ENCODE results near the gene VPS35L. TPM values are rescaled to one million over a fixed set of nuclear protein-coding genes. Genes with fewer than 3 reads are reported as not detected.

VPS35L gene
- total RNA-seq = 23.8 TPM
- long read RNA-seq, transcript VPS35L-203 (31 exons, 3,855 nt) = major isoform, 32 of 44 reads
- long read RNA-seq, partial matches to known transcripts = 9 of 44 reads
- long read RNA-seq, other reads (novel, unspliced or antisense) = 3 of 44 reads

- DNase-seq = peak; percentile 98
- H3K9me3 ChIP-seq (replicated peaks) = no peaks in the 10 kb centered on the region
- peak within 1 kb of the TSS; percentile 93 for H3K27ac ChIP-seq (replicated peaks)
- no peaks in the 10 kb centered on the region for H3K27me3 ChIP-seq (ENCODE audit: low read depth)
- peaks cover 16% of the 10 kb centered on the region for H3K36me3 ChIP-seq
- H3K4me1 ChIP-seq = peaks cover 19% of the 10 kb centered on the region
- peak; percentile 81 for TF ChIP-seq CTCF (IDR thresholded peaks at IDR 0.05; ENCODE audit: borderline replicate concordance)
- H3K4me3 ChIP-seq = peak within 1 kb of the TSS; percentile 75
- intact Hi-C loops (cut with micrococcal nuclease) = no loop called here
These were observed at the start of gene VPS35L for GRCh38 chr16:19555186-19555937. TSS of gene VPS35L (plus strand) at chr16:19555703. CDS start at chr16:19555730, 27 bp downstream.

GRCh38 chr16:19506965-19507364, 48.5 kb upstream of the VPS35L start:
- H3K4me3 ChIP-seq = no peak overlapping the region
- intact Hi-C loops (cut with micrococcal nuclease) = loop anchor here (10.0 kb wide), 1 partner anchor 422 kb away; no protein-coding TSS in a partner anchor
- peaks cover 73% of the 10 kb centered on the region for H3K36me3 ChIP-seq

GRCh38 chr16:19507867-19508266, 47.6 kb upstream of the VPS35L start:
- intact Hi-C loops (cut with micrococcal nuclease) = loop anchor here (10.0 kb wide), 1 partner anchor 423 kb away; no protein-coding TSS in a partner anchor
- peaks cover 64% of the 10 kb centered on the region for H3K36me3 ChIP-seq

More at GRCh38 chr16:19506965-19507364, 48.5 kb upstream of the VPS35L start:
- H3K9me3 ChIP-seq (replicated peaks) = no peaks in the 10 kb centered on the region
- TF ChIP-seq CTCF (IDR thresholded peaks at IDR 0.05; ENCODE audit: borderline replicate concordance) = no peak
- DNase-seq = no peak
- H3K27me3 ChIP-seq (ENCODE audit: low read depth) = no peaks in the 10 kb centered on the region
- no peak overlapping the region for H3K27ac ChIP-seq (replicated peaks)
- peaks cover 9% of the 10 kb centered on the region for H3K4me1 ChIP-seq

GRCh38 chr16:19512297-19512696, 43.2 kb upstream of the VPS35L start:
- intact Hi-C loops (cut with micrococcal nuclease) = no loop called here
- DNase-seq = no peak
- H3K36me3 ChIP-seq = peaks cover 61% of the 10 kb centered on the region
- H3K4me1 ChIP-seq = peaks cover 7% of the 10 kb centered on the region
- no peaks in the 10 kb centered on the region for H3K9me3 ChIP-seq (replicated peaks)
- no peak overlapping the region for H3K4me3 ChIP-seq
- H3K27ac ChIP-seq (replicated peaks) = no peak overlapping the region
- no peak for TF ChIP-seq CTCF (IDR thresholded peaks at IDR 0.05; ENCODE audit: borderline replicate concordance)
- H3K27me3 ChIP-seq (ENCODE audit: low read depth) = no peaks in the 10 kb centered on the region

More at GRCh38 chr16:19507867-19508266, 47.6 kb upstream of the VPS35L start:
- Histone ChIP-seq H3K4me1 (peaks cover 9% of the 10 kb centered on the region), H3K27ac (replicated peaks) (no peak overlapping the region), H3K4me3 (no peak overlapping the region), H3K27me3 (ENCODE audit: low read depth) (no peaks in the 10 kb centered on the region), H3K9me3 (replicated peaks) (no peaks in the 10 kb centered on the region)
- TF ChIP-seq CTCF (IDR thresholded peaks at IDR 0.05; ENCODE audit: borderline replicate concordance) = no peak
- DNase-seq = no peak

- peaks cover 49% of the 10 kb centered on the region for H3K36me3 ChIP-seq
- intact Hi-C loops (cut with micrococcal nuclease) = no loop called here
- no peak overlapping the region for H3K27ac ChIP-seq (replicated peaks)
These were observed 42.0 kb upstream of the VPS35L start for GRCh38 chr16:19513377-19514053.

More at GRCh38 chr16:19513377-19514053, 42.0 kb upstream of the VPS35L start:
- TF ChIP-seq CTCF (IDR thresholded peaks at IDR 0.05; ENCODE audit: borderline replicate concordance) = no peak
- Histone ChIP-seq H3K27me3 (ENCODE audit: low read depth) (no peaks in the 10 kb centered on the region), H3K4me3 (no peak overlapping the region), H3K4me1 (peaks cover 18% of the 10 kb centered on the region), H3K9me3 (replicated peaks) (no peaks in the 10 kb centered on the region)
- DNase-seq = no peak

All from left ventricle myocardium inferior (tissue), 1 donor.